Upper lobe of left lung (tissue), 6 donors: ENCODE results near the gene PBX3. TPM values are rescaled to one million over a fixed set of nuclear protein-coding genes. Genes with fewer than 3 reads are reported as not detected.

Experiments used
- ATAC-seq, 2 donors: fragments of 200-7000 bp; cut with Tn5 transposase; one replicate each; pipeline ENCODE4 v1.9.1; 2022; ENCODE audit warnings: mild to moderate bottlenecking in 2 of 2, moderate library complexity in 2 of 2; ENCODE audit not compliant: low FRiP score in 2 of 2
- DNase-seq, 2 donors: peaks; one replicate each; pipeline ENCODE4 v3.0.0-alpha.2; 2019 to 2020
- H3K27ac ChIP-seq, 4 donors: fragments of 200-600 bp; sonication (generic); one replicate each; pipeline ENCODE4 v1.5.1; 2016 to 2019
- H3K27me3 ChIP-seq, 4 donors: fragments of 200-600 bp; sonication (generic); one replicate each; pipeline ENCODE4 v1.5.1; 2017 to 2019
- H3K36me3 ChIP-seq, 4 donors: fragments of 200-600 bp; sonication (generic); one replicate each; pipeline ENCODE4 v1.5.1; 2016 to 2019
- H3K4me1 ChIP-seq, 4 donors: fragments of 200-600 bp; sonication (generic); one replicate each; pipeline ENCODE4 v1.5.1; 2018 to 2019
- H3K4me3 ChIP-seq, 4 donors: fragments of 200-600 bp; sonication (generic); one replicate each; pipeline ENCODE4 v1.5.1; 2017 to 2019; ENCODE audit warnings: mild to moderate bottlenecking in 2 of 4, moderate library complexity in 1 of 4
- H3K9me3 ChIP-seq, 4 donors: fragments of 200-600 bp; sonication (generic); one replicate each; pipeline ENCODE4 v1.5.1; 2018 to 2019
- CTCF ChIP-seq, 6 experiments: fragments of 450-650 bp in 4 of 6; fragments of 200-600 bp in 2 of 6; sonication (generic) in 2 of 6; IDR thresholded peaks; one replicate each; pipeline ENCODE4 v1.5.1; 2016 to 2019; ENCODE audit warnings: antibody characterized with exemption in 6 of 6
- EP300 ChIP-seq, 4 donors: sonication (generic); formaldehyde crosslinking; IDR thresholded peaks; one replicate each; pipeline ENCODE4 v1.5.1; 2017; ENCODE audit warnings: antibody characterized with exemption in 4 of 4, control low read depth in 2 of 4
- POLR2A ChIP-seq, 4 donors: fragments of 450-650 bp; IDR thresholded peaks; one replicate each; pipeline ENCODE4 v1.5.1; 2016 to 2017; ENCODE audit warnings: antibody characterized with exemption in 4 of 4, mild to moderate bottlenecking in 2 of 4
- POLR2AphosphoS5 ChIP-seq, 2 donors: sonication (generic); formaldehyde crosslinking; IDR thresholded peaks; one replicate each; pipeline ENCODE4 v1.5.1; 2017; ENCODE audit warnings: antibody characterized with exemption in 2 of 2
- WGBS, 2 donors: methylation state at CpG; one replicate each; pipeline ENCODE4 v1.1.5; 2017 to 2018; 5-methylcytosine and 5-hydroxymethylcytosine counted together
- total RNA-seq, 6 donors: library from RNA; depleted of rRNA in 4 of 6; stranded (reverse); fragments of >200 nt in 4 of 6; gene quantifications; one replicate each; pipeline versions ENCODE4 v1.1.0 to v1.2.1, GENCODE V29; 2016 to 2021
- donor health status: DM: no; HTN: no; CAD: no; lungs with moderate emphysema.
- donor health status: DM: no; HTN: yes; CAD: no; lungs with severe emphysema.

Gene PBX3
- total RNA-seq, 6 donors from 2014 or later, result 25.7 to 57.6 (median 41.9) TPM

GRCh38 chr9:125959315-125959714 is 212.1 kb downstream of the PBX3 start:
- Histone ChIP-seq H3K27me3 (no peaks in the 10 kb centered on the region), H3K36me3 (peaks cover 0 to 31% (median 5%) of the 10 kb centered on the region in 4 donors), H3K9me3 (no peaks in the 10 kb centered on the region), H3K4me3 (no peak overlapping the region), H3K4me1 (no peaks in the 10 kb centered on the region), H3K27ac (no peak overlapping the region)
- DNase-seq (no peak), ATAC-seq (no peak)
- 96 to 99% methylated on average over 3 of the region's 3 CpGs for WGBS, 2 donors
- TF ChIP-seq POLR2AphosphoS5 (IDR thresholded peaks at IDR 0.05) (no peak), CTCF (IDR thresholded peaks at IDR 0.05) (no peak), EP300 (IDR thresholded peaks at IDR 0.05) (no peak), POLR2A (IDR thresholded peaks at IDR 0.05) (no peak)

- WGBS, 2 donors, result 68 to 77% methylated on average over 6 of the region's 6 CpGs
- H3K27me3 ChIP-seq, result no peaks in the 10 kb centered on the region
- H3K9me3 ChIP-seq, result no peaks in the 10 kb centered on the region
- no peaks in the 10 kb centered on the region for H3K4me1 ChIP-seq
- TF ChIP-seq POLR2AphosphoS5 (IDR thresholded peaks at IDR 0.05) (no peak), POLR2A (IDR thresholded peaks at IDR 0.05) (no peak), EP300 (IDR thresholded peaks at IDR 0.05) (no peak), CTCF (IDR thresholded peaks at IDR 0.05) (no peak)
- DNase-seq (no peak), ATAC-seq (no peak)
- H3K27ac ChIP-seq, result no peak overlapping the region
- H3K4me3 ChIP-seq, result no peak overlapping the region
- peaks cover 0 to 36% (median 7%) of the 10 kb centered on the region in 4 donors for H3K36me3 ChIP-seq
These were observed 212.9 kb downstream of the PBX3 start for GRCh38 chr9:125959951-125960619.

- Histone ChIP-seq H3K27me3 (no peaks in the 10 kb centered on the region), H3K36me3 (peaks cover 0 to 36% (median 7%) of the 10 kb centered on the region in 4 donors), H3K4me3 (no peak overlapping the region), H3K27ac (no peak overlapping the region), H3K9me3 (no peaks in the 10 kb centered on the region), H3K4me1 (no peaks in the 10 kb centered on the region)
- no peak for DNase-seq
- ATAC-seq, result no peak
- 93 to 96% methylated on average over 8 of the region's 8 CpGs for WGBS, 2 donors
- TF ChIP-seq POLR2AphosphoS5 (IDR thresholded peaks at IDR 0.05) (no peak), CTCF (IDR thresholded peaks at IDR 0.05) (no peak), EP300 (IDR thresholded peaks at IDR 0.05) (no peak), POLR2A (IDR thresholded peaks at IDR 0.05) (no peak)
These were observed 213.5 kb downstream of the PBX3 start for GRCh38 chr9:125960626-125961025.

- no peaks in the 10 kb centered on the region for H3K4me1 ChIP-seq
- WGBS, 2 donors, result 82 to 86% methylated on average over 7 of the region's 7 CpGs
- H3K27me3 ChIP-seq, result no peaks in the 10 kb centered on the region
- H3K27ac ChIP-seq, result no peak overlapping the region
- no peak for TF ChIP-seq EP300 (IDR thresholded peaks at IDR 0.05)
- no peak for TF ChIP-seq CTCF (IDR thresholded peaks at IDR 0.05)
- no peak for TF ChIP-seq POLR2A (IDR thresholded peaks at IDR 0.05)
- no peak for TF ChIP-seq POLR2AphosphoS5 (IDR thresholded peaks at IDR 0.05)
- peaks cover 0 to 40% (median 9%) of the 10 kb centered on the region in 4 donors for H3K36me3 ChIP-seq
- peak in 1 of 2 donors; percentile 19 for ATAC-seq
- no peak overlapping the region for H3K4me3 ChIP-seq
- no peaks in the 10 kb centered on the region for H3K9me3 ChIP-seq
- DNase-seq, result no peak
These were observed 213.9 kb downstream of the PBX3 start for GRCh38 chr9:125961072-125961471.

GRCh38 chr9:125963932-125964331 is 216.8 kb downstream of the PBX3 start:
- no peak overlapping the region for H3K27ac ChIP-seq
- H3K4me3 ChIP-seq, result no peak overlapping the region
- no peaks in the 10 kb centered on the region for H3K9me3 ChIP-seq
- no peaks in the 10 kb centered on the region for H3K4me1 ChIP-seq
- DNase-seq (no peak), ATAC-seq (no peak)
- TF ChIP-seq CTCF (IDR thresholded peaks at IDR 0.05) (no peak), POLR2AphosphoS5 (IDR thresholded peaks at IDR 0.05) (no peak), EP300 (IDR thresholded peaks at IDR 0.05) (no peak), POLR2A (IDR thresholded peaks at IDR 0.05) (no peak)
- H3K36me3 ChIP-seq, result peaks cover 0 to 45% (median 14%) of the 10 kb centered on the region in 4 donors
- 75 to 90% methylated on average over 2 of the region's 2 CpGs for WGBS, 2 donors
- no peaks in the 10 kb centered on the region for H3K27me3 ChIP-seq
